HG03520 (cell line): Measurements from ENCODE around the gene BIRC3.
A peak's percentile ranks its signal among the peaks of the same experiment; 100 is the strongest.

Experiments
- ATAC-seq: cut with Tn5 transposase; IDR thresholded peaks from one replicate; pipeline ENCODE4 v1.9.1; 2021; ENCODE audit warnings: mild to moderate bottlenecking, moderate library complexity; ENCODE audit not compliant: unreplicated experiment

The BIRC3 gene

GRCh38 chr11:102317099-102317767 lies at the start of gene BIRC3:
TSS of gene BIRC3 (plus strand) at chr11:102317484. CDS start at chr11:102324510, 7,026 bp downstream.
- ATAC-seq = peak; percentile 84

DNA sequence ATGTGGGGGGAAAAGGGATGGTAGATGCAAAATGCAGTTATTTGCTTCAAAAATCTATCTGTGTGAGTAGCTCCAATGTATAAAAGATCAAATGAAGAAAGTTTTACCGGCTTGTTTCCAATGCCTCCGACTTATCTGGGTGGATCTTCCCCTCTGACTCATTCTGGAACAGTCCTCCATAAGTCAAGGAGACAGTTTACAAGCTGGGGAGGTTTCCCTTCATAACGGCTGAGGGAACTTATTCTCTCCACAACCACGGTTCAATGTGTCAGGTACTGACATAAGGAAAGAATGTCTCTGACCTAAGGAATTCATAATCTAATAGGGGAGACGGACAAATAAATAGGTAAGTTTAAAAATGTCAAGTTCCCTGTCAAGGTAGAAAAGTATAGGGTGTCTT lies 49.7 kb upstream of the BIRC3 start:
- ATAC-seq = no peak

DNA sequence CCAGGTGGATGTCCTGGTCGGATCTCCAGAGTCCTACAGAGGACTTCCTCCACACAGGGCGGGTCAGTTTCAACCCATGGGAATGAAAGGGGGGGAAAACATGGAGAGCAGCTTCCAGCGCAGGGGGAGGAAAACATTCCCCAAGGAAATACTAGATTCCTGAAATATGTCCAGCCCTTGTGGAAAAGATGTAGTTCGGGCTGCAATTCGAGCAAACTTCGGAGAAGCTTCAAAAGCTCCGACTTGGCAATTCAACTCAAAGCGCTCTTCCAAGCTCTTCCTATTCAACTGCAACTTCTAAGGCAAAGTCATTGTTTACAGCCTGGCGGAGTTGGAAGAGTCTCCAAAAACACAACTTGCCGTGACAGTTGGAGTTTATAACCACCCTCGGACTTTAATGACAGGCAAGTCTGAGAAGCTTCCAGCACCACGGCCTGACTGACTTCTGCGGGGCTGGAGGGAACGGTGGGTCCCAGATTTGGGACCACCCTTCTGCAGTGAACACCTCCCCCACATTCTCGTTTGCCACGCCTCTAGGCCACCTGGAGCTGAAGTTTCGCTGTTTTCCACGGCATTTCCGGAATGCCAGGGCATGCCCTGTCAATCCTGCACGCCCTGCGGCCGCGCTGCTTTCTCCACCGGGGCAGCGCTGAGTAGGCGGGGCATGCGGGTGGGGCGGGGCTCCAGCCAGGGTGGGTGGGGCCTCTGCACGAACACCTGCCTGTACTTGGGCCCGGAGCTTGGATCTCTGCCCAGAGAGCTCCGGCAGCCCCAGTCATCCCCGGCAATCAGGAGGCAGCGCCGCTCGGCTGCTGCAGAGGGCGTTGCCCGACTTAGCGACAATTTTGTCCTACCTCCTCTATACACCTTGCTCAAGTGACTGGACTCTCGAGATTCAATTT lies 49.0 kb upstream of the BIRC3 start:
- ATAC-seq = peak; percentile 86

- ATAC-seq = no peak
Measured at GRCh38 chr11:102268985-102269470, 48.3 kb upstream of the BIRC3 start.

- no peak for ATAC-seq
Measured at GRCh38 chr11:102269927-102270326, 47.4 kb upstream of the BIRC3 start.

DNA sequence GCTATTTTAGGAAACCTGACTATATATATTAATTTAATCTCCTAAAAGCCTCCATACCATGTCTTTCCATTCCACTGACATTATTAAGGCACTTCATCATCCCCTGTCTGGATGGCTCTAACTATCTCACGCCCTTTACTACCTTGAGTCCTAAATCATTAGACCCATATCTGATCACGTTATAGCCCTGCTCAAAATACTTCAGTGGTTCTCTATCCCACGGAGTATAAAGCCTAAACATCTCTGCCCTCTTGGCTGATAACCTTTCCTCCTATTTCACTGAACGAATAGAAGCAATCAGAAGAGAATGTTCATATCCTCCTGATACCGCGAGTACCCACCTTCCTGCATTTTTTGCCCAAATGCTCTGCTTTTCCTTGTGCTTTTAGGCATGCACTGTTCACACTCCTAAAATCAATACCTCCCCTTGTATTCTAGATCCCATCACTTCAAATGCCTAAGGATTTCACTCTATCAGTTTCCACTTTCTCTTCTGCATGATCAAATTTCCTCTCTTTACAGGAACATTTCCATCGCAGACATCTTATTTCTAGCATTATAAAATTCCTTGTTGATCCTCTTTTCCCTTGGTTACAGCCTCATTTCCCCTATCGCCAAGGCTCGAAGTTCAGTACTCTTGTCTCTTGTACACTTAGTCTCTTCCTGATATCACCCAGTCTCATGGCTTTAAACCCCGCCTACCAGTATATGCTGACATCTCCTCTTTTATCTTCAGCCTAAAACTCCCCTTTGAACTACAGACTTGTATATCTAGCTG lies 45.0 kb upstream of the BIRC3 start:
- no peak for ATAC-seq

DNA sequence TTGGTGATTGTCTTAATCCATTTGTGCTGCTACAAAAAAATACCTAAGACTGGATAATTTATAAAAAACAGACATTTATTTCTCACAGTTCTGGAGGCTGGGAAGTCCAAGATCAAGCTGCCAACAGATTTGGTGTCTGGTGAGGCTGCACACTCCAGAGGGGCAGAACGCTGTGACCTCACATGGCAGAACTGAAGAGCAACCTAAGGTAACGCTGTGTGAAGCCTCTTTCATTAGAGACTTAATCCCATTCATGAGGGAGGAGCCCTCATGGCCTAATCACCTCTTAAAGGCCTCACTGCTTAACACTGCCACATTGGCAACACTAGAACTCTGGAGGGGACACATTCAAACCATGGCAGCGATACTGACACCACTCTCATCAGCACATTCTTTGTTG lies 42.7 kb upstream of the BIRC3 start:
- ATAC-seq = no peak

DNA sequence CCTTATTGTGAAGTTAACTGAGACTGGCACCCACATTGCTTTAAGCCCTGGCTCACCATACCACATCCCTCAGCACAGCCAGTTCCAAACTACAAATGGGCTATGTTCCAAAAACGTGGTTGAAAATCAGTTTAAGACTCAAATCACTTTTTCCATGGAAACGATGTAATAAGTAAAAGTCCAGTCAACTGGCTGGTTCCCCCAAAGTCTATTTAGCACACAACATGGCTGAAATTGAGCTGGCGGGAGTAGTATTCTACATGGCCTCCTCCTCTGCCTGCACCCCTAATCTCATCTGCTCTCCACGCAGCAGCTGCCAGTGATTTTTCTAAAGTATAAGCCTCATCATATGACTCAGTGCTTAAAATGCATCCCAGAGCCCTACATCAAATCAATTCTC lies 40.9 kb upstream of the BIRC3 start:
- no peak for ATAC-seq

DNA sequence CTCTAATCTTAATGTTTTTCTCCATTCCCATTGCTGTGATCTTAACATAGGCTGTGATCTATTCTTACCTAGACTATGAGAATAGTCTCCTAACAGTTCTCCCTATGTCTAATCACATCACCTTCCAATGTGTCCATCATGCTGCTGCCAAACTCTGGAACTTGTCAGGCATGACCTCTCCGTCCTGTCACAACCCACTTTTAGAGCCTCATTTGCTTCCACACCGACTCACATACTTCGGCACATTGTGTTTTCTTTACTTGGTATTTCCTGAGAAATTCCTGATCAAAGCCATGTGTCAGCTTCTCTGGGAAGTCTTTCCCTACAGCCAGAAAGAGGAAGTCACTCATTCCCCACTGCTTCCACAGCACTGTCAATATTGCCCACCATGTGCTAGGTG lies 40.5 kb upstream of the BIRC3 start:
- no peak for ATAC-seq

DNA sequence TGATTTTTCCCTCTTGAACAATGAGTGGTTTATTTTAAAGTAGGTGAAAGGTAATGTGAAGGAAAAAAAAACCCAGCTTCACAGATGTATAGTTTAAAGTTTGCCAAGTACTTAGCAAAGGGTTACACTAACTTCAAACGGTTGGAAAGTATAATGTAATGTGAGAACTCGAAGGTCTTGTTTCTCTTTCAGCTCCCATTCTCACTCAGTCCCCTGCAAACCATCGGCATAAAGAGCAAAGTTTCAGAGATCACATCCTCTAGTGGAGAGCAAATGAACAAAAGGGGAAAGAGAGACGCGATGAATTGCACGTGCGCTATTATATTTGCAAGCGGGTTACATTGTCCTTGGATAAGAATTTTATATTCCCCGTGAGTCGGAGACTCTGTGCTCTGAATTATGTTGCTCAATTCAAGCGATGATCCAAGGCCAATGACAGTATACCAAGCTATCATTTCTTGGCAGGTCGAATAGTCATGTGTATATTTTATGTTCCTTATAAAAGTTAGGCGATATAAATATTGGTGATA lies 37.6 kb upstream of the BIRC3 start:
- no peak for ATAC-seq

DNA sequence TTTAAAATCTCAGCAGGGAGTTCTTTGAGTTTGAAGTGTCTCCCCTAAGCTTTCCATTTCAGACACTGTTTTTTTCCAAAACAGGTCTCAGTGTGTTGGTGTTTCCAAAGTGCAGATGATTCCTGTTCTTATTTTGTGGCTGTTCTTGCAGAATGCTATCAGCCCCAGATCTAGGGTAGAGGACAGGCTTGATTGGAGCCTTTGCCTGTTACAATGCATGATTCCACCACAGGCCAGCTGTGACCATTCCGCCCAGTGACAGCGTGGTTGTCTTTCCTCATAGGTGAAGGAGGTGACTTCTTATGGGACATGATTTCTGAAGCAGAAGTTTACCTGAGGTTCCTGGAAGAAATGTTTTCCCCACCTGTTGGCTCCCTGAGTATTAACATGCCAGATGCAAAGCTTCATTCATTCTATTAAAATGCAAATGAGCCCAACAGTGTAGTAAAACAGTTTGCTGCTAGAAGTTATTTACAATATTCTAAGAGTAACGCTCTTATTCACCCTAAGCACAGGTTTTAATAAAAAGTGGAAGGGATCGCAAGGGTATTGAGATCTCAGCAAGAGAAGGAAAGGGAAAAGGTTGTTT lies 36.9 kb upstream of the BIRC3 start:
- no peak for ATAC-seq

- ATAC-seq = no peak
Measured at GRCh38 chr11:102283116-102283485, 34.2 kb upstream of the BIRC3 start.

DNA sequence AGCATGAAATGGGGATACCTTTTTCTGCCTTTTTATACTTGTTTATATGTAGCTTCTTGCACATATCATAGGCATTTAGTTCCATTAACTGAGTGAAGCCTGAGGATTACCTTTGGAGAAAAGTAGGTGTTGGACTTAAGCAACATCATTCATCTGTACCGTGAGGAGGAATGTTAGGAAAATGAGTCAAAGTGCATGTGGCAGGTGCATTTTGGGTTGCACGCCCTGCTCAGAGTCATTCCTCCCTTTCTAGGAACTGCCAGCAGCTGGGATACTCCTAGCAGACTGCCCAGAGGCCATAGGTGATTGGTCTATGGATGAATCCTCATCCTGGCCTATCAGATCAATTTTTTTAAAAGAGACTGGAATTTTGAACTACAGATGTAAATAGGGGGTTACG lies 33.3 kb upstream of the BIRC3 start:
- ATAC-seq = no peak

DNA sequence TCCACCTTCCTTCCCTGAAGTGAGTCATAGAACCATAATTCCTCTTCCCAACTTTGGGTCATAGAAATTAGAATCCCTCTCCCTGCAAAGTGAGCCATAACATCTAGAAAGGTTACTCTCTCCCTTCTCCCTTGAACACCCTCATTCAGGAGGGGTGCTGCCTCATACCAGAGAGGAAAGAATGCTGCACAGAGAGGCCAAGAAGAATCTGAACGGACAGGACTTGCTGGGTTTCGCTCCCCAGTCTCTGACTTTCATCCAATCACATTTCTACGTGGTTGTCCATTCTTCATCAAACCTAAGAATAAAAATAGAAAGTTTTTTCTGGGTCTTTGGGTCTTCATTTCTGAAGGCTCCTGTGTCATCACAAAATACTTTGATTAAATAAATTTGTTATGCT lies 31.0 kb upstream of the BIRC3 start:
- ATAC-seq = no peak

GRCh38 chr11:102287964-102288724 lies 29.1 kb upstream of the BIRC3 start:
- peak; percentile 93 for ATAC-seq

DNA sequence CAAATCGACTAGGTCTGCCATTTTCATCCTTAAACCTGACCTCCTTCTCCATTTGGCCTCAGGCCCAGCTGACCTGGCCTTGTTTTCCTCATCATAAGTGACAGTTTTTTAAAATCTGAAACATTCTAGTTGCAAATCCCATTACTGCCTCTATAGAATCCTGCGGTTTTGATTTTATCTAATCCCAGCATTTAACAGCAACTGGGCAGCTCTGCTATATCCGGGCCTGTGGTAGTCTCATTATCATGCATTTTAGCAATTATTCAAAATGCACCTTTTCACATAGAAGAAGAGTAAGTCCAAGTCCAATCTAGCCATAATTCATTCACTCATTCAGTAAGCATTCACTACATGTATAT lies 28.6 kb upstream of the BIRC3 start:
- ATAC-seq = no peak

GRCh38 chr11:102289592-102289991 lies 27.7 kb upstream of the BIRC3 start:
- no peak for ATAC-seq

GRCh38 chr11:102291831-102292230 lies 25.5 kb upstream of the BIRC3 start:
- no peak for ATAC-seq

DNA sequence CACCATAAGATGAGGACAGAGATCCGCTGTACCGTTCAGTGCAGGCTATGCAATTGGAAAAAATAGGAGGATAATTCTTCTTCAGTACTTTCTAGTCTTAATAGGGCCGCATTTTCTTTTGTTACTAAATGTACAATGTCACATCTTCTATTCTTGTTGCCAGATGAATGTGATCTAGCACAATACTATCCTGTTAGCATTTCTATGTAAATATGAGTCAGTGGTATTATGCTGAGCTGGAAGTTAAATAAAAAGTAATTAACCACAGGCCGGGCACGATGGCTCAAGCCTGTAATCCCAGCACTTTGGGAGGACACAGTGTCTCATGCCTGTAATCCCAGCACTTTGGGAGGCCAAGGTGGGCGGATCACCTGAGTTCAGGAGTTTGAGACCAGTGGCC lies 24.4 kb upstream of the BIRC3 start:
- ATAC-seq = no peak
